ENCODE measurements around the gene PLIN3. TPM values are rescaled to one million over a fixed set of nuclear protein-coding genes. Genes with fewer than 3 reads are reported as not detected.

The PLIN3 gene
- total and polyA plus RNA-seq, 9 of the 15 experiments (the other 6 are each of a cell fraction or from before 2014, with no cell fraction given) = 7.5 to 75.6 (median 43.1) TPM

DNA sequence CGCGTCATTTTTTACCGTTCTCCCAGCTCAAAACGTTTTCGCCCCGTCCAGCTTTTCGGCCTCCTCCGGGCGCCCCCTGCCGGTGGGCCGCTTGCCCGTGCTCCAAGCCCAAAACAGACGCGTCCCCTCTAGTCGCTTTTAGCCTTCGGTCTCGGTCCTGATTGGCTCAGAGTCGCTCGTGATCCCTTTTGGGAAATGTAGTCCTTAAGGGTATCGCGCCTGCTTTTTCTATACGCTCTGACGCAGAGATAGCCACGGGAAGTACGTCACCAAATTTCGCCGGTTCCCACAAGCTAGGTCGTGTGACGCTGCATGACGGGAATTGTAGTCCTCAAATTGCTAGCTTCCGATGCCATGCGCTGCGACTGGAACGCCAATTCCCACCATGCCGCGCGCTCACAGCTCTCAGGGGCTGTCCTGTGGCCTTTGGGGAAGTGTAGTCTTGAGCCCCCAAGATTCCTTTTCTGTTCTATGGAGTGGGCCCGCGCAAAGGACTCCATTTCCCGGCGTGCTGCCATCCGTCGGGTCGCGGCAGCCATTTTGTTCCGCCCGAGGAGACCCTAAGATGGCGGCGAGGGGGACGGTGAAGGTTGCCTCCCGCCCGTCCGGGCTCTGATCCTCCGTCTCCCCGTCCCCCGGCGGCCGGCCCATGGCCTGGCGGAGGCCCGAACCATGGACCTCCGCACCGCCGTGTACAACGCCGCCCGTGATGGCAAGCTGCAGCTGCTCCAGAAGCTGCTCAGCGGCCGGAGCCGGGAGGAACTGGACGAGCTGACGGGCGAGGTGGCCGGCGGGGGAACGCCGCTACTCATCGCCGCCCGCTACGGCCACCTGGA lies 76.1 kb downstream of the PLIN3 start, which contains the start of gene FEM1A (continued):
- TF ChIP-seq, protein P1, sequence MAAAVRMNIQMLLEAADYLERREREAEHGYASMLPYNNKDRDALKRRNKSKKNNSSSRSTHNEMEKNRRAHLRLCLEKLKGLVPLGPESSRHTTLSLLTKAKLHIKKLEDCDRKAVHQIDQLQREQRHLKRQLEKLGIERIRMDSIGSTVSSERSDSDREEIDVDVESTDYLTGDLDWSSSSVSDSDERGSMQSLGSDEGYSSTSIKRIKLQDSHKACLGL (CRISPR knock-in tag; IDR thresholded peaks at IDR 0.05; ENCODE audit: borderline replicate concordance, poor library complexity, severe bottlenecking) = no peak
- TF ChIP-seq HMG20B (CRISPR knock-in tag; IDR thresholded peaks at IDR 0.05) (no peak), SMAD4 (CRISPR knock-in tag; conservative IDR thresholded peaks at IDR 0.05) (peak; percentile 85), CREBBP (IDR thresholded peaks at IDR 0.05; ENCODE audit: low read depth, low read length) (no peak), ETV5 (CRISPR knock-in tag; IDR thresholded peaks at IDR 0.05; ENCODE audit: low read depth) (no peak; the same call in 1 of the 2 replicates), POLR2AphosphoS5 (IDR thresholded peaks at IDR 0.05; ENCODE audit: control insufficient read depth, insufficient read depth, low read depth, low read length) (peak; percentile 70; the same call in 1 of the 2 replicates), ZBTB40 (IDR thresholded peaks at IDR 0.05) (peak; percentile 96), ZBTB40 (CRISPR knock-in tag; IDR thresholded peaks at IDR 0.05) (no peak), LEF1 (IDR thresholded peaks at IDR 0.05) (no peak), ZNF717 (CRISPR knock-in tag; IDR thresholded peaks at IDR 0.05) (no peak), HCFC1 (IDR thresholded peaks at IDR 0.05; ENCODE audit: low read depth, low read length) (peak; percentile 97), HNRNPL (IDR thresholded peaks at IDR 0.05; ENCODE audit: low read depth, low read length) (no peak), POLR3G (IDR thresholded peaks at IDR 0.05; ENCODE audit: extremely low read depth, insufficient read length, insufficient replicate concordance) (no peak), CEBPG (CRISPR knock-in tag; IDR thresholded peaks at IDR 0.05) (no peak), CEBPG (tag; conservative IDR thresholded peaks at IDR 0.05 in 1 of 2, IDR thresholded peaks at IDR 0.05 in 1 of 2) (no peak), ZNF444 (CRISPR knock-in tag; IDR thresholded peaks at IDR 0.05) (no peak), PHF21A (IDR thresholded peaks at IDR 0.05; ENCODE audit: borderline replicate concordance, low read depth) (no peak), GABPB2 (CRISPR knock-in tag; conservative IDR thresholded peaks at IDR 0.05) (no peak), SREBF1 (IDR thresholded peaks at IDR 0.05; ENCODE audit: borderline replicate concordance, low read depth, low read length) (peak; percentile 28; the same call in 1 of the 2 replicates)

Measured in K562 (cell line).